Osteoblast (primary cell): Measurements from ENCODE around the gene EFNA5. TPM values are rescaled to one million over a fixed set of nuclear protein-coding genes. Genes with fewer than 3 reads are reported as not detected.

Experiments used
- DNase-seq: peaks from one replicate; pipeline ENCODE4 v3.0.0; 2011; ENCODE audit warnings: low spot score, mixed read lengths; ENCODE audit not compliant: insufficient read length; ENCODE audit errors: missing footprints
- H2AFZ ChIP-seq: 2 replicates; pipeline ENCODE4 v1.6.0; 2011; ENCODE audit warnings: mild to moderate bottlenecking, low read length
- H3K27ac ChIP-seq: 2 replicates; pipeline ENCODE4 v1.5.1; 2011; ENCODE audit warnings: mild to moderate bottlenecking, low read depth, low read length, moderate library complexity
- H3K27me3 ChIP-seq: 2 replicates; pipeline ENCODE4 v1.6.0; 2012; ENCODE audit warnings: mild to moderate bottlenecking, control low read depth, inconsistent platforms, low read length, moderate library complexity; ENCODE audit not compliant: insufficient read depth
- H3K36me3 ChIP-seq: 2 replicates; pipeline ENCODE4 v1.5.1; 2011; ENCODE audit warnings: mild to moderate bottlenecking, low read length, control low read depth, moderate library complexity; ENCODE audit not compliant: insufficient read depth
- H3K4me1 ChIP-seq: 2 replicates; pipeline ENCODE4 v1.5.1; 2011; ENCODE audit warnings: mild to moderate bottlenecking, low read length, control low read depth, moderate library complexity; ENCODE audit not compliant: insufficient read depth
- H3K4me2 ChIP-seq: 2 replicates; pipeline ENCODE4 v1.6.0; 2011; ENCODE audit warnings: mild to moderate bottlenecking, low read length; ENCODE audit not compliant: insufficient read depth
- H3K4me3 ChIP-seq: fragments of 200-600 bp; sonication (generic); 3 replicates; pipeline ENCODE4 v1.5.1; 2012; ENCODE audit warnings: mild to moderate bottlenecking, low read length, inconsistent platforms; ENCODE audit not compliant: insufficient read depth
- H3K79me2 ChIP-seq: 2 replicates; pipeline ENCODE4 v1.6.0; 2012; ENCODE audit warnings: mild to moderate bottlenecking, low read length, control low read depth, inconsistent platforms; ENCODE audit not compliant: insufficient read depth
- H3K9me3 ChIP-seq: 2 replicates; pipeline ENCODE4 v1.5.1; 2011; ENCODE audit warnings: low read depth, low read length, control low read depth
- H4K20me1 ChIP-seq: 2 replicates; pipeline ENCODE4 v1.6.0; 2012; ENCODE audit warnings: mild to moderate bottlenecking, low read length, control low read depth; ENCODE audit not compliant: insufficient read depth
- CTCF ChIP-seq: IDR thresholded peaks from 2 replicates; pipeline ENCODE4 v1.5.1; 2011; ENCODE audit warnings: mild to moderate bottlenecking, low read depth, low read length, moderate library complexity; ENCODE audit errors: extremely low read depth
- total RNA-seq: library from RNA; depleted of rRNA; stranded (reverse); fragments of >200 nt; gene quantifications from 2 replicates; pipeline ENCODE4 v1.2.3, GENCODE V29; 2012

The EFNA5 gene
- total RNA-seq, 1 donor: 12.3 TPM

GRCh38 chr5:107603349-107603748 lies 67.4 kb downstream of the EFNA5 start:
- no peaks in the 10 kb centered on the region for H3K27me3 ChIP-seq
- H3K4me2 ChIP-seq: no peak overlapping the region
- H2AFZ ChIP-seq: no peak overlapping the region
- no peaks in the 10 kb centered on the region for H3K4me1 ChIP-seq
- no peaks in the 10 kb centered on the region for H3K9me3 ChIP-seq
- H3K27ac ChIP-seq: no peak overlapping the region
- no peak overlapping the region for H3K4me3 ChIP-seq
- no peak for DNase-seq
- H4K20me1 ChIP-seq: no peaks in the 10 kb centered on the region
- no peak for TF ChIP-seq CTCF
- H3K79me2 ChIP-seq: peaks cover 12% of the 10 kb centered on the region
- H3K36me3 ChIP-seq: no peaks in the 10 kb centered on the region

DNA sequence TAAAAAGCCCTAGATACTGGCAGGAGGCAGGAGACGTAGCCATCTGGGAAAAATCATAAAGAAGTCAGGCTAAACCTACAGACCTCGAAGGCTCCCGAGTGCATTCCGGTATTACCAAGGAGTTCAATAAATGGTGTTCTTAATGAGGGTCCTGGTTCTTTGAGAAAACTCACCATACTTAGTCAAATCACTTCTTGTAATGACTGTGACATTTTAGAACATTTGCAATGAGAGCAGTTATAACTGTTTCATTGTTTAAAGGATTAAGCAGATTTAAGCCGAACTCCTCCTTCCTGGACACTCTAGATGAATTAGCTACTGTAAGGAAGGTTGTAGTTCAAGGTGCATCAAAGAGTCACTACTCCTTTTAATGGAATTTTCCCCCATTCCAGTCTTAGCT lies 67.8 kb downstream of the EFNA5 start:
- H2AFZ ChIP-seq: no peak overlapping the region
- peaks cover 9% of the 10 kb centered on the region for H3K79me2 ChIP-seq
- H3K4me1 ChIP-seq: no peaks in the 10 kb centered on the region
- DNase-seq: no peak
- TF ChIP-seq CTCF: no peak
- H3K4me3 ChIP-seq: no peak overlapping the region
- H3K36me3 ChIP-seq: no peaks in the 10 kb centered on the region
- no peak overlapping the region for H3K27ac ChIP-seq
- H3K9me3 ChIP-seq: no peaks in the 10 kb centered on the region
- H3K27me3 ChIP-seq: no peaks in the 10 kb centered on the region
- no peaks in the 10 kb centered on the region for H4K20me1 ChIP-seq
- no peak overlapping the region for H3K4me2 ChIP-seq

DNA sequence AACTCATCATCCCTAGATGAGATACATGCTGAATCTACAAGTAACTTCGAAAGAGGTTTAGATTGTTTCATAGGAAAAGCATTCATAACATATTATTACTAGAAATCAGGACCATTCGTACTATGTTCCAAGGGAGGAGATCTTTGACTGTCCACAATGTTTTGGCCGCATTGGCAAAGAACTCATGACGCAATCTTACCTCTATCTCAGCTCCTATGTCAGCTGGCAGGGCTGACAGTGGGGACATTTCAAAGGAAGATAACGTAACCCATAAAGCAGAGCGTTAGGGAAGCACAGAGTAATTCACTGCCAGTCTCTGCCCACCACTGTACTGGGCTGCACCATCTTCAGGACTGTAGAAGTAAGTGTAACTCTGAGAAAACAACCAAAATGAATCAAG lies 69.7 kb downstream of the EFNA5 start:
- Histone ChIP-seq H2AFZ (no peak overlapping the region), H3K4me3 (no peak overlapping the region), H3K9me3 (no peaks in the 10 kb centered on the region), H3K27me3 (no peaks in the 10 kb centered on the region), H3K36me3 (no peaks in the 10 kb centered on the region), H3K79me2 (peaks cover 8% of the 10 kb centered on the region), H3K4me1 (no peaks in the 10 kb centered on the region), H3K27ac (no peak overlapping the region), H4K20me1 (no peaks in the 10 kb centered on the region), H3K4me2 (no peak overlapping the region)
- TF ChIP-seq CTCF: no peak
- no peak for DNase-seq

DNA sequence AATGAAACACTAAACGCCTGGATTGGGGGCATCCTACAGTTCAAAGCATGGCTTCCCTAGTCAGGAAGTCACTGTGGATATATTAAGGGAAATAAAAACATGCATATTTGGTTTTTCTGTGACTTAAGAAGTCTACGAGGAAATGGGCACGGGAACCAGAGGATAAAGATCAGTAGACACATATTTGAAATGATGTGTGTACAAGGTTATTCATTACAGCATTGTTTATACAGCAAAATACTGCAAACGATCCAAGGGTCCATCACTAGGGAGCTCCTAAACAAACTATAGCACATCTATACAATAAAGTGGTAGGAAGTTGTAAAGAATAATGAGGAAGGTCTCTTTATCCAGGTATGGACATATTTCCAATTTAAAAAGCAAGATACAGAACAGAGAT lies 71.8 kb downstream of the EFNA5 start:
- no peak overlapping the region for H3K4me2 ChIP-seq
- peaks cover 8% of the 10 kb centered on the region for H3K79me2 ChIP-seq

More for the DNA sequence above, 71.8 kb downstream of the EFNA5 start:
- H2AFZ ChIP-seq: no peak overlapping the region
- no peaks in the 10 kb centered on the region for H3K9me3 ChIP-seq
- no peak overlapping the region for H3K27ac ChIP-seq
- DNase-seq: no peak
- TF ChIP-seq CTCF: no peak
- H3K36me3 ChIP-seq: no peaks in the 10 kb centered on the region
- peaks cover 4% of the 10 kb centered on the region for H3K4me1 ChIP-seq
- H4K20me1 ChIP-seq: no peaks in the 10 kb centered on the region
- no peak overlapping the region for H3K4me3 ChIP-seq
- H3K27me3 ChIP-seq: no peaks in the 10 kb centered on the region
